Measurements from ENCODE around the gene NMRAL1.
A peak's percentile ranks its signal among the peaks of the same experiment; 100 is the strongest.

The NMRAL1 gene

DNA sequence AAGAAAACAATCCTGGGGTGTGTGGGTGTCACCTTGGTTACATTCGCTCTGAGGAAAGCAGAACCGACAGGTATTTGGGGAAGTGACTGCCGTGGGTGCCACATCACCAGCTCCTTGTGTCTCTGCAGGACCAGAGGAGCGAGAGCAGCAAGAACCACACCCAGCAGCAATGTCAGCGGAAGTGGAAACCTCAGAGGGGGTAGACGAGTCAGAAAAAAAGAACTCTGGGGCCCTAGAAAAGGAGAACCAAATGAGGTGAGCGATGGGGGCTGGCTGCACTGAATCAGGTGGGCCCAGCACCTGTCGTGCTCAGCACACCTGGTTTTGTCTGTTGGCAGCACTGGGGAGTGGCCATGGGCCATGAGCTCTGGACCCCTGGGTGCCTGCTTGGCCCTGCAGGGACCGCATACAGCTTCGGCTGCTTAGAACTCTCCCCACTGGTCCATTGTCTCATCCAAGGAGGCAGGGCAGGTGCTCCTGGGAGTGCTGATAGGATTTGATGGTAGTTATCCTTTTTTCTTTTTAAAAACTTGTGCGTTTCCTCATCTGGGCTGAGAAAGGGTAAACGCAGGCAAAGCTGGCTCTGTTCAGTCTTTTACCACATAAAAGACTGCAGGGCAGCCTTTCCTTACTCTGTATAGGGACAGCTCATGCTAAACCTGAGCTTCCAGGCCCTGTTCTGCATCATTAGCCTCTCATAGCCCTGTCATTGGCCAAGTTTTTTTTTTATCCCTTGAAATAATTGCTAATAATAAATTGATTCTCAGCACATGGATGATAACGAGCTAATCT is 31.1 kb upstream of the NMRAL1 start:
- no peak for DNase-seq (ENCODE audit: low read depth)

GRCh38 chr16:4501071-4501478 is 26.6 kb upstream of the NMRAL1 start:
- no peak for DNase-seq (ENCODE audit: low read depth)

- DNase-seq (ENCODE audit: low read depth), result peak; percentile 70
Observed at GRCh38 chr16:4500272-4500671, 25.8 kb upstream of the NMRAL1 start.

- DNase-seq (ENCODE audit: low read depth), result no peak
Observed at GRCh38 chr16:4499196-4499555, 24.8 kb upstream of the NMRAL1 start.

- DNase-seq (ENCODE audit: low read depth), result no peak
Observed at GRCh38 chr16:4498546-4499195, 24.2 kb upstream of the NMRAL1 start.

DNA sequence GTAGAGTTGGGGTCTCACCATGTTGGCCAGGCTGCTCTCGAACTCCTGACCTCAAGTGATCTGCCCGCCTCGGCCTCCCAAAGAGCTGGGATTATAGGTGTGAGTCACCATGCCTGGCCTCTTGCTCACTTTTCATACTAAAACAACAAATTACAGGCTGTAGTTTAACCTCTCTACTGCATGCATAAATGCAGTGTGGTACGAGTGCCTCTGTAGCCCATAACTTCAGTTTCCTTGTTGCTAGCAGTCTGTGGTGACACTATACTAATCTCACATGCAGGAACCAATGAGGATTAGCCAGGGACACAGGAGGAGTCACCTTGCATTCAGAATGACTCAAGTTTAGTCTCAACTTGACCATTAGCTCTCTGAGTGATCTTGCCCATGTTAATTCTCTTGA is 21.9 kb upstream of the NMRAL1 start:
- no peak for DNase-seq (ENCODE audit: low read depth)

GRCh38 chr16:4495766-4496165 is 21.3 kb upstream of the NMRAL1 start:
- no peak for DNase-seq (ENCODE audit: low read depth)

DNA sequence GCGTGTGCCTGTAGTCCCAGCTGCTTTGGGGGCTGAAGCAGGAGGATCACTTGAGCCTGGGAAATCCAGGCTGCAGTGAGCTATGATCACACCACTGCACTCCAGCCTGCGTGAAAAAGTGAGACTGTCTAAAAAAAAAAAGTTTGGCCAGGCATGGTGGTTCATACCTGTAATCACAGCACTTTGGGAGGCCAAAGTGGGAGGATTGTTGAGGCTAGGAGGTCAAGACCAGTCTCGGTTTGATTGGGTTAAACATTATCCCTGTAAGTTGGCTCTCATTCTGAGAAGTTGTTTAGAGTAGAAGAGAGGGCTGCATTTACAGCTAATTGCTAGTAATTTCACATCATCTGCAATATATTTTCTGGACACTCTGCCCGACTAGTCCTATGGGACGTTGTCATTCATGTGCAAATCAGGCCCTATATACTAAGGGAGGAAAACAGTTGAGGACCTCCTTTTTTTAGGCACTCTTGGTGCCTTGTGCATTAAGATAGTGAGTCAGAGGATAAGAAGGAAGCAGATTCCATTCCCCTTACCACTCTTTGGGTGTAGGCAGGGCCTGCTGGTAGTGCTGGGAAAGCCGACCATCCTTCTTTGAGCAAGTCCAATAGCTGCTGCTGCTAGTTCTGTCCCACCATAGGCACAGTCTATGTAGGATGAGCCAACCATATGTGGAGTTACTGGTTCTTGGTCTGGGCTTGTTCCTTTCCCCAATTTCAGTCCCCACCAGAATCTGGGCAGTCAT is 20.5 kb upstream of the NMRAL1 start:
- DNase-seq (ENCODE audit: low read depth), result no peak

GRCh38 chr16:4491898-4492297 is 17.5 kb upstream of the NMRAL1 start:
- DNase-seq (ENCODE audit: low read depth), result no peak

DNA sequence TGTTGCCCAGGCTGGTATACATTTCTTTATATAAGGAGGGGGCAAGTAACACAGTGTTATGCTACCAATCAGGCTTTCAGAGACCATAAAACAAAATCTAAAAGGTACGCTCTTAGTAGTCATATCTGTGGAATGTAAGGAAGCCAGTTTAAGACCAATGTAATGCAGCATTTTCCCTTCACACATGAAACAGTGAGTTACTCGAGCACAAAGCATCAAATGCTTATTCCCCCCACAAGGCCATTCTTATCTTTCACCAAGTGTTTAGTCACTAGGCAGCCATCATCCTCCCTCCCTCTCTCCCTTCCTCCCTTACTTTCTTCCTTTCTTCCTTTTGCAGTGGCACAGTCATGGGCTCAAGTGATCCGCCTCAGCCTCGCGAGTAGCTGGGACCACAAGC is 14.6 kb upstream of the NMRAL1 start:
- DNase-seq (ENCODE audit: low read depth), result no peak

DNA sequence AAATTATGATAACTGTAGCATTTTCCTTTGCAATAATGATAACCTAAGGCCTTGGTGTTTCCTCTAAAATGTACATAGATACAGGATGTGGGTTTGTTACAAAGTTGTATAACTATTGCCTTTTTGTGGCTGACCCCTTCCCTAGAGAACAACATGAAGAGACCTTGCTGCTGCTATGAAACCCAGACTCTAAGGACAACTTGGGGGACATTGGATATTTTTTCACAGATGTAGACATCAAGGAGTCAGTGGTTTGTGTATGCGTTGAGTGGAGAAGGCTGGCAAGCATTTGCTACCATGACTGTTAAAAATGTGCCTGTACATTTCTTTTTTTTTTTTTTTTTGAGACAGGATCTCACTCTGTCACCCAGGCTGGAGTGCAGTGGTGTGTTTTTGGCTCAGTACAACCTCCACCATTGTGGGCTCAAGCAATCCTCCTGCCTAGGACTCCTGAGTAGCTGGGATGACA is 14.1 kb upstream of the NMRAL1 start:
- no peak for DNase-seq (ENCODE audit: low read depth)

DNA sequence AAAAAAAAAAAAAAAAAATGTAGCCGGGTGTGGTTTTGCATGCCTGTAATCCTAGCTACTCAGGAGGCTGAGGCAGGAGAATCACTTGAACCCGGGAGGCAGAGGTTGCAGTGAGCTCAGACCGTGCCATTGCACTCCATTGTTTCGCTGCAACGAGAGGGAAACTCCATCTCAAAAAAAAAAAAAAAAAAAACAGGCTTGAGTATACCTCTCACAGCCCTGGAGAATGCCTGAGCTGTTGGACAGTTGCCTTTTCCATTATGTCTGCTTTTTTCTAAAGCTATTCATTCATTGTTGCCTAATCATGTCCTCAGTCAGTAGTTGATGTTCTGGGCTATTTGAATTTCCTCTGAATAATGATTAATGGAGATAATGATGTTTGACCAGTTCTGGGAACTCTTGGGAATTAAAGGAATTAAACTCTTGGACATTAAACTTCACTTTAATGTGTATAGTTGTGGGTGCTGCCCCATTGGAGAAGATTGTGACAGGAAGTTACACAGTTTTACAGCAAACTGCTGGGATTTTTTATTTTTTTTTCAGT is 13.6 kb upstream of the NMRAL1 start:
- DNase-seq (ENCODE audit: low read depth), result no peak

DNA sequence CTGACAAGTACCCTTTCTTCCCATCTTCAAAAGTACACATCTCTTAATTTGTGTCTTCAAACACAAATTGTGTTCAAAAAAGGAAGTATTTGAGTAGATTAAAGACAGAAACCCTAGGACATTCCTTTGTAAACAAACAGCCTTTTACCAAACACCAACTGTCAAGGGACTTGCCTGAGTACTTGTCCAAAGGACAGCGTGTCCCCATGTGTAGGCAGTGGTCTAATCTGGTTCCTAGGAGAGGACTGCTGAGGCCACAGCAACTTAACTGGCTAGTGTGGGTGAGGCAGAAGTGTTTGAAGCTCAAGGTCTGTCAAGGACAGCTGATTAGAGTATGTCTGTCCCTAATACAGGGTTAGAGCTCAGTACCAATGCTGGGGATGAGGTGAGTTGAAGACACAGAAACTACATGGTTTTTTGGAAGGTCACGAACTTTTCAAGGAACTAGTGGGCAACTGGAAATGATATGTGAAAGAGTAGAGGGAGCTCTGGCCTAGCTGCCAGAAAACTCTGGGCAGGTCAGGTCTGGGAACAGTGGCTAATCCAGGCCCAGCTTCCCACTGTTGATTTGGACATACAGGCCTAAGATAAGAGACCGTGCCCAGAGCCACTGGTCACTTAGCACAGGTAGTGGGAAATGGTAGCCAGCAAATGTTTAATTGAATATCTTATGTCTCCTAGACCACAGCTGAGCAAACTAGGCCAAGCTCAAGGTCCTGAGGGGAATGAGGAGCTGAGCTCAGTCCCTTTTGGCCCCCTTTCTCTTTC is 11.9 kb upstream of the NMRAL1 start:
- DNase-seq (ENCODE audit: low read depth), result no peak

GRCh38 chr16:4481963-4482362 is 7.5 kb upstream of the NMRAL1 start:
- DNase-seq (ENCODE audit: low read depth), result no peak

- no peak for DNase-seq (ENCODE audit: low read depth)
Observed at GRCh38 chr16:4481526-4481925, 7.1 kb upstream of the NMRAL1 start.

GRCh38 chr16:4477966-4478365 is 3.5 kb upstream of the NMRAL1 start:
- no peak for DNase-seq (ENCODE audit: low read depth)

GRCh38 chr16:4475880-4476788 is 1.7 kb upstream of the NMRAL1 start, which contains the start of gene HMOX2:
Gene HMOX2, plus strand, starts transcription at chr16:4476398. Its CDS starts 29,127 bp downstream, at chr16:4505525.
- peak; percentile 76 for DNase-seq (ENCODE audit: low read depth)

DNA sequence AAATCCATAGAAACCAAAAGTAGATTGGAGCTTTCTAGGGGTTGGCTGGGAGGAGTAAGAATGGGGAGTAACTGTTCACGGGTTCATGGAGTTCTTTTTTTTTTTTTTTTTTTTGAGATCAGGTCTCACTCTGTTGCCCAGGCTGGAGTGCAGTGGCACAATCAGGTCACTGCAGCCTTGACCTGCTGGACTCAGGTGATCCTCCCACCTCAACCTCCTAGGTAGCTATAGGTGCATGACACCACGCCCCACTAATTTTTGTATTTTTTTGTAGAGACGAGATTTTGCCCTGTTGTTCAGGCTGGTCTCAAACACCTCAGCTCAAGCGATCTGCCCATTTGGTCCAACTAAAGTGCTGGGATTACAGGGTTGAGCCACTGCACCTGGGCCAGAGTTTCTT is 1.5 kb downstream of the NMRAL1 start:
- no peak for DNase-seq (ENCODE audit: low read depth)

- DNase-seq (ENCODE audit: low read depth), result no peak
Observed at GRCh38 chr16:4471869-4472268, 2.6 kb downstream of the NMRAL1 start.

GRCh38 chr16:4468972-4469371 is 5.5 kb downstream of the NMRAL1 start:
- no peak for DNase-seq (ENCODE audit: low read depth)

DNA sequence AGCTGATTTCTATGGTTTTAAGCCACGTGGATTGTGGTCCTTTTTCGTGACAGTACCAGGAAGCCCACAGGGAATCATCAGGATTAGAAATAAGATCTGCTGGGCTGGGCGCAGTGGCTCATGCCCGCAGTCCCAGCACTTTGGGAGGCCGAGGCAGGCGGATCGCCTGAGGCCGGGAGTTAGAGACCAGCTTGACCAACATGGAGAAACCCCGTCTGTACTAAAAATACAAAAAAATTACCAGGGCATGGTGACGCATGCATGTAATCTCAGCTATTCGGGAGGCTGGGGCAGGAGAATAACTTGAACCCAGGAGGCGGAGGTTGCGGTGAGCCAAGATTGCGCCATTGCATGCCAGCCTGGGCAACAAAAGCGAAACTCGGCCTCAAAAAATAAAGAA is 6.5 kb downstream of the NMRAL1 start:
- no peak for DNase-seq (ENCODE audit: low read depth)

All from GM04504 (cell line).